NCI-H82 treated with DMSO at 0.1 percent for 48 hours (cell line): Measurements from ENCODE around the gene NUP205.

Source experiments
- DNase-seq: peaks from one replicate; lab custom pipeline; 2025; ENCODE audit not compliant: unreplicated experiment; lab: John Stamatoyannopoulos, UW

NUP205 gene, protein sequence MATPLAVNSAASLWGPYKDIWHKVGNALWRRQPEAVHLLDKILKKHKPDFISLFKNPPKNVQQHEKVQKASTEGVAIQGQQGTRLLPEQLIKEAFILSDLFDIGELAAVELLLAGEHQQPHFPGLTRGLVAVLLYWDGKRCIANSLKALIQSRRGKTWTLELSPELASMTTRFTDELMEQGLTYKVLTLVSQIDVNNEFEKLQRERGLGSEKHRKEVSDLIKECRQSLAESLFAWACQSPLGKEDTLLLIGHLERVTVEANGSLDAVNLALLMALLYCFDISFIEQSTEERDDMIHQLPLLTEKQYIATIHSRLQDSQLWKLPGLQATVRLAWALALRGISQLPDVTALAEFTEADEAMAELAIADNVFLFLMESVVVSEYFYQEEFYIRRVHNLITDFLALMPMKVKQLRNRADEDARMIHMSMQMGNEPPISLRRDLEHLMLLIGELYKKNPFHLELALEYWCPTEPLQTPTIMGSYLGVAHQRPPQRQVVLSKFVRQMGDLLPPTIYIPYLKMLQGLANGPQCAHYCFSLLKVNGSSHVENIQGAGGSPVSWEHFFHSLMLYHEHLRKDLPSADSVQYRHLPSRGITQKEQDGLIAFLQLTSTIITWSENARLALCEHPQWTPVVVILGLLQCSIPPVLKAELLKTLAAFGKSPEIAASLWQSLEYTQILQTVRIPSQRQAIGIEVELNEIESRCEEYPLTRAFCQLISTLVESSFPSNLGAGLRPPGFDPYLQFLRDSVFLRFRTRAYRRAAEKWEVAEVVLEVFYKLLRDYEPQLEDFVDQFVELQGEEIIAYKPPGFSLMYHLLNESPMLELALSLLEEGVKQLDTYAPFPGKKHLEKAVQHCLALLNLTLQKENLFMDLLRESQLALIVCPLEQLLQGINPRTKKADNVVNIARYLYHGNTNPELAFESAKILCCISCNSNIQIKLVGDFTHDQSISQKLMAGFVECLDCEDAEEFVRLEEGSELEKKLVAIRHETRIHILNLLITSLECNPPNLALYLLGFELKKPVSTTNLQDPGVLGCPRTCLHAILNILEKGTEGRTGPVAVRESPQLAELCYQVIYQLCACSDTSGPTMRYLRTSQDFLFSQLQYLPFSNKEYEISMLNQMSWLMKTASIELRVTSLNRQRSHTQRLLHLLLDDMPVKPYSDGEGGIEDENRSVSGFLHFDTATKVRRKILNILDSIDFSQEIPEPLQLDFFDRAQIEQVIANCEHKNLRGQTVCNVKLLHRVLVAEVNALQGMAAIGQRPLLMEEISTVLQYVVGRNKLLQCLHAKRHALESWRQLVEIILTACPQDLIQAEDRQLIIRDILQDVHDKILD (N-terminal part only)

DNA sequence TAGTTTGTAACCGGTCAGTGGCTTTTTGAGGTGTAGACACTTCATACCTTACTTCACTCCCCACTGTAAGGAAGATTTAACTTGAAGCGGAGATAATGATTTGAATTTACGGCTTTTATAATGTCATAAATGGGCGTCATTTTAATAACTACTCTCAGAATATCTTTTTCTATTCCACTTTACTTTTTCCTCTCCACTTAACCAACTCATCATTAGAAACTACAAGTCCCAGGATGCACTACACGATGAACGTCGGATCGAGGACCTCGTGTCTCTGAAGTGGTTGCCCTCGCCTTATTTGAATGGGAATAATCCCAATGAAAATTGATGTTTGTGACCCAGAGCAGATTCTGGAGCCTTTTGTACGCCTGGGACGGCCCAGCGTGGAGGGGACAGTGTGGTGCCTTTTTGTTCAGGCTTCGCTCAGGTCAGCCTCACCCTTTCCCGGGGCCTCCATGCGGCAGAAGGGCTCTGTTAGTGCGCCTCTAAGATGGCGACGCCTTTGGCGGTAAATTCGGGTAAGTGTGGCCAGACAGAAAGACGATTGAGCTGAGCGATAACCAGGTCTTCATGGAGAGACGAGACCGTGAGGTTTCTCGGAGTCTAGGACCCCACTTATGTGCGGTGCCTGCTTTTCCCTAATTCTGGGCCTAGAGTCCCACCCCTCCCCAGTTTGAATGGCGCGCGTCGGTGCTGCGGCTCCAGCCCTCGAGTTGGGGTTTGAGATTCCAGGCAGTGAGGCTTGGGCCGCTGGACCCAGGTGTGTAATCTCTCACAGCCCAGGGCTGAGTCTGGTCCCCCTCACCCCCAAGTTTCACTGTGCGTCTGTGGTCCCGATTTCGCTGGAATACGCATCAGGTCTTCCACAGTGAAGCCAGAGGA is at the start of gene NUP205:
Gene NUP205, plus strand, starts transcription at position 463 of the 882 bp plus-strand sequence. Its CDS starts 28 bp downstream, at position 491.
- DNase-seq, result peak; percentile 75

DNA sequence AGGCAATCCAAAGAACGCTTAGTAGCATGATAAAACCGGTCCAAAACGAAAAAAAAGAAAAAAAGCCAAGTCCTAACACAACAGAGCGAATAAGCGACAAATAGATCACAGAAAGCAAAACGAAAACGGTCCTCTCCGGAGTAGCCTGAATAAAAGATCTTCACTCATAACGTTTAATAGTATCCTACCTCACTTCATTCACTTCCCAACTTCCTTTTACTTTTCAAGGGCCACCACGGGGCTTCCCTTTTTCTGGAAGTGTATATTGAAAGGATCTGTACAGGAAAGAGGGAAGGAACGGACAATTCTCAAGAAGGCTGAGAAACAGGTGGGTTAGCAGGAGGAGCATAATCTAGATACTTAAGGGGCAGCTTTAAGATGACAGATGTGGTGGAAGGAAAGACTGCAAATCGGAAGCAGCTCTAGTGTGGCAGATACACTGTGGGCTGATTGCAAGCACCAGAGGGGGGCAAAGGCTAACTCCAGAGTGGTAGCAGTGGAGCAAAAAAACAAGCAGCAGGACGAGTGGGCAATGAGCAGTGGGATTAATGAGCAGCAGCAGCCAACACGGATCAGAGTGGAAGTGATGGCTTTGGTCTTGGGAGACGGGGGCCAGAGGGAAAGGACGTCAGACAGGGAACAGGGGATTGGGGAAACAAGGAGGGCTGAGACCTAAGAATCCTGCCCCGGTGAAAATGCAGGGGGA is 48.7 kb upstream of the NUP205 start:
- DNase-seq, result peak; percentile 85

- DNase-seq, result no peak
Observed at GRCh38 chr7:135509589-135509838, 48.2 kb upstream of the NUP205 start.

GRCh38 chr7:135509839-135510591 is 47.7 kb upstream of the NUP205 start, which contains the start of gene CNOT4:
Gene CNOT4, minus strand, starts transcription at chr7:135510102. Its CDS starts 71,771 bp downstream, at chr7:135438331.
- peak; percentile 89 for DNase-seq

- no peak for DNase-seq
Observed at GRCh38 chr7:135510592-135511183, 47.0 kb upstream of the NUP205 start.

DNA sequence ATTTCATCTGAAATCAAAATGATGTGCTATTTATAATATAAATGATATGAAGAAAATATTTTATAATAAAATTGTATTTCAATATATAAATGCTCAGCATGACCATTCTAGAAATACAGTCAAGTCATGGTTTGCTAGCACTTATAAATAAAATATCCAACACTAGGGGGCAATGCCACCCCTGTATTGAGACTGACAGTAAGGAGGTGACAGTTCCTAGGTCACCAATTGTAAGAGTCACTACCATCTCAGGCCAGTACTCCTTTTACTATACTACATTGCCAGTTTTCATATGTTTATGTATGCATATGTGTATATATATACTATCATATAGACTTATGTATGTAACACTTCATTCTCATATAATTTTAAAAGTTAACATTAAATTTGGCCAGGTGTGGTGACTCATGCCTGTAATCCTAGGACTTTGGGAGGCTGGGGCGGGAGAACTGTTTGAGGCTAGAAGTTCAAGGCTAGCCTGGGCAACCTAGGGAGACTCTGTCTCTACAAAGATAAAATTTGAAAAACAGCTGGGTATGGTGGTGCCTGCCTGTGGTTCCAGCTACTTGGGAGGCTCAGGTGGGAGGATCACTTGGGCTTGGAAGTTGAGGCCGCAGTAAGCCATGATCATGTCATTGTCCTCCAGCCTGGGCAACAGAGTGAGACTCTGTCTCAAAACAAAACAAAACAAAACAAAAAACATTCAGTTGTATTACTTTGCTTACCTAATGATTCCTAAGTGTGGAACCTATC is 45.4 kb upstream of the NUP205 start:
- peak; percentile 66 for DNase-seq

DNA sequence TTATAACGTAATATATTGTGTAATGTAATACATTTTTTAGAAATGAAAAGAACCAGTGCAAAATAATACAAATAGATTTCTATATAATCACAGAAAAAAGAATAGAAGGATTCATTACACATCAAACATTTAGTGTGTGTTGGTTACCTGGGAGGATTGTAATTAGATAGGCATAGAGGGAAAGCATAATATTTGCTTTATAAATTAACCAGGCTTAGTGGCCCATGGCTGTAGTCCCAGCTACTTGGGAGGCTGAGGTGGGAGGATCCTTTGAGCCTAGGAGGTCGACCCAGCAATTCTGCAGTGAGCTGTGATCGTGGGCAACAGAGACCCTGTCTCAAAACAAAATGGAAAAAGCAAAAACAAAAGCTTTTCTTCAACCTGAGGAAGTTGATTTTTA is 42.9 kb upstream of the NUP205 start:
- DNase-seq, result no peak

DNA sequence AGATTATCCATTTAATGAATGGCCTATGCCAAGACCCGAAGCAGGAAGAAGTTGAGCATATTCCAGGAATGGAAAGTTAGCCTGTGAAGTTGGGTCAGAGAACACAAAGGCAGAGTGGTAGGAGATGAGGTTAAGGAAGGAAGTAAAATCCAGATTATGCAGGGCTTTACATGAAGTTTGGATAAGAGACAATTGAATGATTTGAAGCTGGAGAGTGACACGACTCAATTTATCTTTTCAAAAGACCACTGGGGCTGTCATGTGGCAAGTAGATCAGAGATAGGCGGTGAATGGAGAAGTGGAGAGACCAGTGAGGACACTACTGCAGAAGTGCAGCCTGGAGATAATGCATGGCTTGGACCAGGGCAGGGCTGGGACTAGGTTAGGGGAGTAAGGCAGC is 40.7 kb upstream of the NUP205 start:
- no peak for DNase-seq

GRCh38 chr7:135518748-135519147 is 39.0 kb upstream of the NUP205 start:
- no peak for DNase-seq

DNA sequence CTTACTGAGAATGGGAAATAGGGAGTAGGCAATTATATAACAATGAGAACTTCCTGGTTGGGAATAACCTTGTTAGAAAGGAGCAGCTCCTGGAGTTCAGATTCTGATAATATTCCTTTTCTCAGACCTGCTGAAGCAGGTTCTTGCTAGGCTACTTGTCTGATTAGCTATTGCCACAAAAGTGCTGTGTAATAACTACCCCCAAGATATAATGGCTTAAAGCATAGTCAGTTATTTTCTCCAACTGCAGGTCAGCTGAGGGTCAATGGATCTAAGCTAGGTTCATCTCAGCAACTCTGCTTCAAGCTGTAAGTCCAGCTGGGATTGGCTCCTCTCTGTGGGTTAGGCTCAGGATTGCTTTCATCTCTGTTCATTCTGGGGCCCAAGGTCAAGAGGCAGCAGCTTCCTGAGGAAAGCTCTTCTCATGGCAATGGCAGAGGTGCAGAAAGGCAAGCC is 38.5 kb upstream of the NUP205 start:
- no peak for DNase-seq

DNA sequence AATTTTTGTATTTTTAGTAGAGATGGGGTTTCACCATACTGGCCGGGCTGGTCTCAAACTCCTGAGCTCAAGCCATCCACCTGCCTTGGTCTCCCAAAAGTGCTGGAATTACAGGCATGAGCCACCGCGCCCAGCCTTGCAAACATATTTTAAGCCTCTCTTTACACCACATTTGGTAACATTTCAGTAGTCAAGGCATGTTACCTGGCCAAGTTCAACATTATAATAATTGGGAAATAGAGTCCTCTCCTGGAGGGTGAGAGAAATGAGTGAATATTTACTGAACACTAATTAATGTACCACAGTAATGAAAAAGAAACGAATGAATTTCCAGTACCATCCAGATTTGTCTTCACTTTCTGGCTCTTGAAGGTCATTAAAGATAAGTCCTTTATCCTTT is 37.8 kb upstream of the NUP205 start:
- DNase-seq, result no peak

DNA sequence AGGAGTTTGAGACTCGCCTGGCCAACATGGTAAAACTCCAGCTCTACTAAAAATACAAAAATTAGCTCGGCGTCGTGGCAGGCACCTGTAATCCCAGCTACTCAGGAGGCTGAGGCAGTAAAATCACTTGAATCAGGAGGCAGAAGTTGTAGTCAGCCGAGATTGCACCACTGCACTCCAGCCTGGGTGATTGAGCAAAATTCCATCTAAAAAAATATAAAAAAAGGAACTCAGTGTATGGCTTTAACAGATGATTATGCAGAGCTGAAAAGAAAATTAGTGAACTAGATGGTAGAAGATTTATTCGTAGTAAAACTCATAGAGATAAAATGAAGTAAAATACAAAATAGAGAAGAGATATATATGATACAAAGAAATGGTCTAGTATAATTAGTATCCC is 35.2 kb upstream of the NUP205 start:
- no peak for DNase-seq

GRCh38 chr7:135523146-135523545 is 34.6 kb upstream of the NUP205 start:
- DNase-seq, result no peak

- DNase-seq, result no peak
Observed at GRCh38 chr7:135525426-135525825, 32.3 kb upstream of the NUP205 start.

- no peak for DNase-seq
Observed at GRCh38 chr7:135527025-135527424, 30.7 kb upstream of the NUP205 start.

- DNase-seq, result no peak
Observed at GRCh38 chr7:135536150-135536549, 21.6 kb upstream of the NUP205 start.

DNA sequence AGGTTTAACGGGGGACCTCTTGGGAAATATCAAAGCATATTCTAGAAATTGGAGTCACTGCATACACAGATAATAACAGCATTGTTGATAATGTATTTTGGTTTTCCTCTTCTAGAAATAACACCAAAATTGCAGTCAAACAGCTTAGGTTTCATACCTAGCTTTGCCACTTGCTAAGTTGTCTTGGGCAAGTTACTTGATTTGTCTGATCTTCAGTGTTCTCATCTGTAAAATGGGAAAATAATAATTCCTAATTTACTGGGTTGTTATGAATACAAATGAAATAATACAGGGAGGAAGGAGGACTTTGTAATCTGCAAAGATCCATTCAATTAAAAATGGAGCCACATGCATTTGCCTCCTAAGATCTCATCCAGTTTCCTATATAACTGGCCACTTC is 20.3 kb upstream of the NUP205 start:
- no peak for DNase-seq

- DNase-seq, result no peak
Observed at GRCh38 chr7:135537905-135538304, 19.8 kb upstream of the NUP205 start.
